PC-9 (cell line): ENCODE results near the gene LAMP5.

Experiments used
- CTCF ChIP-seq: fragments of 200-600 bp; sonication (generic); conservative IDR thresholded peaks from 2 replicates; pipeline ENCODE4 v1.6.1; 2017; ENCODE audit warnings: mixed run types, antibody characterized with exemption, mild to moderate bottlenecking, moderate library complexity
- EZH2 ChIP-seq: fragments of 200-600 bp; sonication (generic); IDR thresholded peaks from 2 replicates; pipeline ENCODE4 v1.8.0; 2017; ENCODE audit warnings: antibody characterized with exemption, low read depth

- no peak for TF ChIP-seq CTCF
- TF ChIP-seq EZH2: no peak
Observed at GRCh38 chr20:9516234-9516871, 2.0 kb downstream of the LAMP5 start.
